Measurements from ENCODE around the gene AUH.
"Not testable (repeated sequence)": the region's sequence is repeated elsewhere in the genome, so short reads cannot be mapped to it uniquely, and the experiment has no call there.

The AUH gene

DNA sequence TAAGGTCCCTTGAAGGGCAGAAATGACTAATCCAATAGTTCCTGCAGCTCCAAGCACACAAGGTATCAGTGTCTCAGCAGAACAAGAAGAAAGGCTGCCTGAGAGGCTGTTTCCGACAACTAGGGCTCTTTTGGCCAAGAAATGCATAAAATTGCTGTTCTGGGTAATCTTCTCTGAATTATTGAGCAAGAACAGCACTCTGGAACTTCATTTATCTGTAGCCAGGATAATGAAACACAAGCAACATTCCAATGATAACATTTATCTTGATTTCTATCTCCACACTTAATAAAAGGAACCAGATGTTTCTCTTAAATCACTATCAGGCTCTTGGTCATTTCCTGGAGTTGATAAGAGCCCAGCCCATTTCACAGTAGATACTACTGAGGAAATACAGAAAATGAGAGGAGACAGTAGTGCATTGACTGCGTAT is 17.0 kb upstream of the AUH start:
- DNase-seq = peak; percentile 27

DNA sequence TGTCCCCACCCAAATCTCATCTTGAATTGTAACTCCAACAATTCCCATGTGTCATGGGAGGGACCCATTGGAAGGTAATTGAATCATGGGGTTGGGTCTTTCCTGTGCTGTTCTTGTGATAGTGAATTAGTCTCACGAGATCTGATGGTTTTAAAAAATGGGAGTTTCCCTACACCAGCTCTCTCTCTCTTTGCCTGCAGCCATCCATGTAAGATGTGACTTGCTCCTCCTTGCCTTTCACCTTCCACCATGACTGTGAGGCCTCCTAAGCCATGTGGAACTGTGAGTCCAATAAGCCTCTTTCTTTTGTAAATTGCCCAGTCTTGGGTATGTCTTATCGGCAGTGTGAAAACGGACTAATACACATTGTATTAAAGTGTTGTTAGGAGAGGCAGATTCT is 16.3 kb upstream of the AUH start:
- not testable (repeated sequence) for DNase-seq

DNA sequence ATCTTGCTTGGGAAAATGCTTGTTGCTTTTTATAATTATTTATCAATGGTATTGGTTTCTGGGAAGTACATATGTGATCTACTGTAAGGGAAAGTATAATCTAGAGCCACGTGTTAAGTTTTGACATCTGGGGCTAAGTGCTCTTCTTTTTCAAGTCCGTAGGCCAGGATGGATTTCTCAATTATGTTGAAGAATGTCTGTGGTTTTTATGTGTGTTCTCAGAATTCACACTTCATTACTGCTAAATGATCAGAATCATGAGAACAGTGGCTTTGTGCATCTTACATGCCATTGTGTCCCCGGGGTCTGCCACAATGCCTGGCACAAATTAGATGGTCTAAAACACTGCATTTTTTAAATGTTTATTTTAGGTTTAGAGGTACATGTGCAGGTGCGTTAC is 14.5 kb upstream of the AUH start:
- peak; percentile 58 for DNase-seq

DNA sequence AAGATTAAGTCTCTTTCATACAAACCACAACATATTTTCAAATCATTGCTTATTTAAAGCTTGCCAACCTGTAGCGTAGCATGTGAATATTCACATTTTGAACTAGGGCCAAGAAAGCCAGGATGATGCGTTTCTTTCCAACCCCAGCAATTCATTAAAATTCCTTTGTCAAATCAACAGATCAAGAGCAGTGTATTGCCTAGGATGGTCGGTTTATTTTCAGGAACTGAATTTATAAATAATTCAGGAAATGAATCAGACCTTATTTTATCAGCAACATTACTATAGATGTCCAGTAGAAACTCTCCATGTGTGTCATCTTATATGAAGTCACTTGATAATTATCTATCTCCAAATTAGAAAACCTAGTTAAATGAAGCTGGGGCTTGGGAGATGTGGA is 13.2 kb upstream of the AUH start:
- DNase-seq = peak; percentile 82

DNA sequence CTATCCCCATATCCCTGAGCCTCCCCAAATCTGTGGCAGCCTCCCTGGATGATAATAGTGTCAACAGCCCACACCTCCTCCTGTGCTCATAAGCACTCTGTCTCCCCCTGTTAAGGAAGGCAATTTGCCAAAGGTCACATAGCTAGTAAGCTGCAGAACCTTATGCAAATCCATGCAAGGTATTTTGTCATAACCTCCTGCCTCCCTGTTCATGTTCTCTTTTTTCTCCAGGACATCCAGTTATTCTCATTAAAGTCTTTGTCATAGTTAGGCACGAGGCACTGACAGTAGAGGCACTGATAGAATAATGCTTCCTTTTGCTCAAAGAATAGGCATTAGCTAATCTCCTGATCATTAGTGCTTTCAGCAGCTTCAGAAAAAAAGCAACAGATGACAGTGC is 10.2 kb upstream of the AUH start:
- no peak for DNase-seq

DNA sequence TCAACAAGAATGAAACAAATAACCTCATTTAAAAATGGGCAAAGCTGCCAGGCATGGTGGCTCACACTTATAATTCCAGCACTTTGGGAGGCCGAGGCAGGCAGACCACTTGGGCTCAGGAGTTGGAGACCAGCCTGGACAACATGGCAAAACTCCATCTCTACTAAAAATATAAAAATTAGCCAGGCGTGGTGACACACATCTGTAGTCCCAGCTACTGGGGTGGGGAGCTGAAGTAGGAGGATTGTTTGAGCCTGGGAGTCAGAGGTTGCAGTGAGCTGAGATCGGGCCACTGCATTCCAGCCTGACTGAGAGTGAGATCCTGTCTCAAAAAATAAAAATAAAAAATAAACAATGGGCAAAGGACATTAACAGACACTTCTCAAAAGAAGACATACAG is 8.3 kb upstream of the AUH start:
- not testable (repeated sequence) for DNase-seq

DNA sequence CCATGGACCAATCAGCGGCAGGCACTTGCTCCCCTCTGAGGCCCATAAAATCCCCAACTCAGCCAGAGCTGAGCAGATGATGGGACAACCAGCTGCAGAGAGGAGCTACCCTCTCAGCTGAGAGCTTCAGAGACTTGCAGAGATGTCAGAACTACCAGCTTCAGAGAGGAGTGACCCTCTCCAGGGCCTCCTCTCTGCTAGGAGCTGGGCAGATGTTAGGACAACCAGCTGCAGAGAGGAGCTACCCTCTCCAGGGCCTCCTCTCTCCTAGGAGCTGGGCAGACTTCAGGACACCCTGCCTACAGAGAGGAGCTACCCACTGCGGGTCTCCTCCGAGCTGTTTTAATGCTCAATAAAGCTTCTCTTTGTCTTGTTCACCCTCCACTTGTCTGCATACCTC is 3.0 kb upstream of the AUH start:
- no peak for DNase-seq

DNA sequence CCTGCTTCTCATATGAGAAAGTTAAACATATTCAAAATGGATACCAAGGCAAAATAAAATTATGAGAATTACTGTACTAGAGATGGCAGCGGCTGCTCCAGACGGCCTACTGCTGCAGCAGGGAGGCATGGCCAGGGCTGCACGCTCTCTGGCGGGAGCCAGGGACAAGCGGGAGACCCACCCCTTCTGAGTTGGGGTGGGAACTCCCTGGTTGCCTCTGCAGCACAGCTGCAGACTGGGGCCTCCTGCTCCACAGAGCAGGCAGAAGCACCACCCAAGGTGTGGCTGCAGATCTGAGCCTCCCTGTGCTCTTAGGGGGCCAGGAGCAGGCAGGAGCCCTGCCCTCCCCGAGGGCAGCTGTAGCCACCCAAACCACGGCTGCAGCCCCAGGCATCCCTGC is 2.3 kb upstream of the AUH start:
- DNase-seq = no peak

DNA sequence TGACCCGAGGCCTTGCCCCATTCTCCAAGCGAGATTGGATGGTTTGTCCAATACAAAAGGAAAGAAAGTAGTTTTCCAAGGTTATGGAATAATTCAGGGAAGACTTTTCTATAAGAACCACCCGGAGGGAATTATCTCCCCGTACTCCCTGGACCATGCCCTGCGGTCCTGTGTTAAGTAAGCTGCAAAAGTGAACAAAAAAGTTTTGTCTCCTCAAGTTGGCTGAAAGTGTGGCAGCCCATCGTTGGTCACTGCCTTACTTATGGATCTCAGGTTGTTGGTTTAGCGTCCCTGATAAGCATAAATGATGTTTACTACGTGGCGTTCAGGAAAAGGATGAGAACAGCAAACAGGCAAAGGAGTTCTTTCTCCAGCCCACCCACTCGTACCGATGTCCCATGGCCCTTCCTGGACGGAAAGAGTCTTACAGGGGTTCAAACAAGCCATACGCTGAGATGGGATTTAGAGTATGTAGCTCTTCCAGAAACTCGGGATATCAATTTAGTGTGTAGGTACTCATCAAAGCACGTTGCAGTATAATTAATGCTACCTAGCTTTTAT is 413 bp upstream of the AUH start:
- no peak for DNase-seq

DNA sequence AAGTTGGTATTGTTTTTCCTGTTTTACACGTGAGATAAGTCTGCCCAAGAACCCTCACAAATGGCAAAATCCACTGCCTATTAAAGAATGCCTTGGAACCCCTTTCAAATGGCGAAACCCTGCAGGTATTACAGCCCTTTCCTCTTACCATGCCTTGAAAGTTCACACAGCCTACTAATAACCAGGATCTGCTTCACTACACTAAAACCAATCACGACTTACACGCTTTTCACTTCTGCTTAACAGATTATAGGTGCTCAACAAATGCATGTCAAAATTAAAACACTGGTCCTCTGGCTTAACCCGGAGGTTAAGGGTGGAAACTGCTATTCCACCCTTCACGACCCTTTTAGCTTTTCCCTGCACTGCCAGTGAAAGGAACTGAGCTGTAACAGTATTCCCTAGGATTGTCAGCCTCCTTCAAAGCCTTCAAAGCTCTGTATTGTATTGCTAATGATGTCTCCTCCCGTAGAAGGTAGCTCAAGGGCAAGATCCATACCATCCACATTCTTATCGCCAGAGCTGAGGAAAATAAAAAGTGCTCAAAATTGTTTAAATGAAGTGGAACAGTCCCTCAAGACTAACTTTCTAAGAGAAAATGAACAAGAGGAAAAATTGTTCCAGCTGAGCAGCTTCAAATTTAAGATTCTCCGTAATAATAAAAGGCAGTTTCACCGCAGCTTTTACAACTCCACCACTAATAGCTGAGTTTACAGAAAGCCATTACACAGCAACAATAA is 997 bp downstream of the AUH start:
- no peak for DNase-seq

DNA sequence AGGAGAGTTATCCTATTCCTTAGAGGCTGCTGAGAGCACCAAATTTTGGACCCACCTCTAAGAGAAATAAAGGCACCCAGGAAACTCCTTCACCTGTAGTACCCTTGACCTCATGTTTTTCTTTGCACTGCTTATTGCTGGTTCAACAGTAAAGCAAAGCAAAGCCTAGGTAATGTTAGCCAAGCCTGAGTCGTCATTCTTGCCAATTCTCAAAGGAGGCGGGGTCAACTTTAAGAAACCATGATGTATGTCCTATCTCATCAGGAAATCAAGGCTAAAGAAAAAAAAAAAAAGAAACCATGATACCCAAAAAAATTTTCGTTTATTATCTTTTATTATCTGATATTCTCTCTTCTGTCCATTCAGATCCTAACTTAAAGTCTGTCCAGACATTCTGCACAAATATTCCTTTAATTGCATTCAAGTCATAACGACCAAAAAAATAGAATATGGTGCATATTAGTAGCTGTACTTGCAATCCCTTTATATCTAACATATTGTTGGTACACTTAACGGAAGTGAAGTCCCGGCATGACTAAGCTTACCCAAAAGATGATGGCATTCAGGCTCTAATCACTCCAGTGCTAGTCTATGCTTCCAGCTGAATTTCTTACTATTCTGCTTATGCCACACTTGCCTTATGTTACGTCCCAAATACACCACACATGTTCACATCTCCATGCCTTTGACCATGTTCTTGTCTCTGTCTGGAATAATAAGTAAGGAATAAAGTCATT is 1.8 kb downstream of the AUH start:
- no peak for DNase-seq

DNA sequence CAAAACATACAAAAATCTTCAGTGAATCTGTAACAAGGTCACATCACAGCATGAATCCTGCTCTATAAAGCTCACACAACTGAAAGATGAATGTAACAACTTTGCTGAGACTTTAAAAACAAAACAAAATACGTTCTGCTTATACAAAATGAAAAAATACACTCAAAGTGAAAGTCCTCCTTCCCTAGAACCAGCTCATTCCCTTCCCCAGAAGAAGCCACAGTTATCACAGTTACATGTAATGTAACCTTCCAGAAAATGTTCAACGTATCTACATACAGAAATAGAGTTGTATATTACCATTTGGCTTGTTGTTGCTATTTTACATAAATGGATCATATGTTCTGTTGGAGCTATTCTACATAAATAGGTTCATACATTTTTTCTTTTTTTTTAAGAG is 2.6 kb downstream of the AUH start:
- no peak for DNase-seq

DNA sequence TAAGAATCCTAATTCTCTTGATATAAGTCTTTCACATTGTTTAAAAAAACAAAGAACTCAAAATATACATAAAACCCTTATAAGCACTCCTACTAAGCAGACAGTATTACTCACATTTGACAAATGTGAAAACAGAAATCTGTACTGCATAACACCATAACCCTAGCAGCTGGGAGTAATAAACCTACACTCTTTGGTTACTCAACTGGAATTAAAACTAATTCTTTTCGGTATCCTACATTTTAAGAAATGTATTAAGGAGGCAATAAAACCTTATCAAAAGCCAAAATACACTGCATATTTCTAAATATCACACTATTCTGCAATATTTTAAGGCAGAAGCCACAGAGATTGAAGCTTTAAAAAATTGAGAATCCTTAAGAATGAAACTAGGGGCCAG is 6.8 kb downstream of the AUH start:
- DNase-seq = no peak

DNA sequence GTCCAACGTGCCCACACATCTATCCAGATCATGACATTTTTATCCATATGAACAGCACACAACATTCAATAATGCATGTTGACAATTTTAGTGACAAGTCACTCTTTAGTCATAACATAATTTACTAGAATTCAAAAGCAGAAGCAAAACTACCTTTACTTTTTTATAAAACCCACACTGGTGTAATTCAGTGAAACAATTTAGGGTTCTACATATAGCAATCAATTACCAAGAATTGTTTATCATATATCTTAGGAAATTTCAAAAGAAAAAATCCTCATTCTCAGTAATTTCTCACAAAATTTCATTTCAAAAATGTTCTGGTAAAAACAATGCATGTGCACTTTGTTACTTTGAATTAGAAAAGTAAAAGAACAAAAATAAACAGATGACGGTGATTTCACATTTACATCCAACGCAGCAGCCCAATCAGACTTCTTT is 12.6 kb downstream of the AUH start:
- DNase-seq = no peak

DNA sequence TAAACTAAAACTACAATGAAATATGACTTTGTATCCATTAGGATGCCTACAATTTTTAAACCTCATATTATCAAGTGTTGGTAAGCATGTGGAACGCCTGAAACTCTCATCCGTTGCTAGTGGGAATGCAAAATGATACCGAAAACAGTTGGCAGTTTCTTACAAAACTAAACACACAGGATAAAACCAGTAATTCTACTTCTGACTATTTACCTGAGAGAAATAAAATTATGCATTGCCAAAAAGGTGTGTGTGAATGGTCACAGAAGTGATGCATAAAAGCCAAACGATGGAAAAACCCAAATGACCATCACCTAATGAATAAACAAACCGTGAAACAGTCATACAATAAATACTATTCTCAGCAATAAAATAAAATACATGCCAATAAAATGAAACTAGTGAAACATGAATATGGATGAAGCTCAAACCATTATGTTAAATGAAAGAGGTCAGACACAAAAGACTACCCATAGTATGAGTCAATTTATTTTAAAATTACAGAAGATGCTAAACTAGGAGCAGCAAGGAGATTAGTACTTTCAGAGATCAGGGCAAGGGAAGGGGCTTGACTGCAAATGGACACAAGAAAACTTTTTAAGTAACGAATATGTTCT is 13.4 kb downstream of the AUH start:
- DNase-seq = no peak

DNA sequence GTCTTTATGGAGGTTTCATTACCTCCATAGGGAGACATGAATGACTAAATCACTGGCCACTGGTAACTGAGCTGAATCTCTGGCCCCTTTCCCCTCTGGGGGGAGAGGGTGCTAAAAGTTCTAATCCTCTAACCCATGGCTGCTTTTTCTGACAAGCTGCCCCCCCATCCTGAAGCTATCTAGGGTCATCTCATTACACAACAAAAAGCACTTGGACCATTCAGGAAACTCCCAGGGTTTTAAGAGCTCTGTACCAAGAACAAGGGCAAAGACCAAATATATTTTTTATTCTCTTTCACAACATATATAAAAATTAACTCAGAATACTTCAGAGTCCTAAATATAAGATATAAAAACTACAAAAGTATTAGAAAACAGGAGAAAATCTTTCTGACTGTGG is 14.3 kb downstream of the AUH start:
- DNase-seq = no peak

DNA sequence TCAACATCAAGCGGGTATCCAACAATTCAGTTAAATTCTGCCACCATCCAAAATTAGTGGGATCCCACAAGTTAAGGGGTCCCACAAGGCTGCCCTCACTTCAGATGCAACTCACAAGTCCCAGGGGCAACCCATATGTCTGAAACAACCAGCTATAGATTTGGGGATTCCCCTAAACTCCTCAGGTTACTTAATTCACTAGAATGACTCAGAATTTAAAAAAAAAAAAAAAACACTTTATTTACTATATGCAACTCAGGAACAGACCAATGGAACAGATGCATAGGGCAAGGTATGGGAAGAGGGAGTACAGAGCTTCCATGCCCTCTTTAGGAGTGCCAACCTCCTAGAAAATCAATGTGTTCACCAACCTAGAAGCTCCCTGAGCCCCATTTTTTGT is 15.1 kb downstream of the AUH start:
- no peak for DNase-seq

DNA sequence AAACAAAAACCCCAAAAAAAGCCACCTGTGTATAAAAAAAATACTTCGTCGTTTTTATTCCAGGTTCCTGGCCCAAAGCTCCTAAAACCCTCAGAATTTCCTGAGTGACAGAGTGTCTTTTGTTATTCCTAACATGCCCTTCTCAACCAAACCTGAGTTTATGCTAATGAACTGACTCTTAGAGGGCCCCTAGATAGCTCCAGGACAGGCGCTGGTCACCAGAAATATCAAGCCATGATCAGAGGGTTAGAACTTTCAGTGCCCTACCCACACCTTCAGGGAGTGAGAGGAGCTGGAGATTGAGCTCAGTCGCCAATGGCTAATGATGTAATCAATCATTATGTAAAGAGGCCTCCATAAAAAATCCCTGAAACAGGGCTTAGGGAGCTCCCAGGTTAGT is 15.7 kb downstream of the AUH start:
- DNase-seq = no peak

DNA sequence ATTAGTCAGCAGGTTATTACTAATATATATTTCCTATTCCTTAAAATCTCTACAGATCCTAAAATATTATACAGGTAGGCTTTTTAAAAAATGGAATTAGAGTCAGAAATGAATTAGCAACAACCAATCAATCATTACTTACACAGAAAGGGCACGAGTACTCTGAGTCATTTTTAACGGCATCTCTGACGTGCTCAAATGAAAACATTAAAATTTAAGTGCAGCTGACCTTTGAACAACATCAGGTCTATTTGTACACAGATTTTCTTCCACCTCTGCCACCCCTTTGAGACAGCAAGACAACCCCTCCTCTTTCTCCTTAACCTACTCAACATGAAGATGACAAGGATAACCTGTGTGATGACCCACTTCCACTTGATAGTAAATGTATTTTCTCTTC is 19.1 kb downstream of the AUH start:
- no peak for DNase-seq

DNA sequence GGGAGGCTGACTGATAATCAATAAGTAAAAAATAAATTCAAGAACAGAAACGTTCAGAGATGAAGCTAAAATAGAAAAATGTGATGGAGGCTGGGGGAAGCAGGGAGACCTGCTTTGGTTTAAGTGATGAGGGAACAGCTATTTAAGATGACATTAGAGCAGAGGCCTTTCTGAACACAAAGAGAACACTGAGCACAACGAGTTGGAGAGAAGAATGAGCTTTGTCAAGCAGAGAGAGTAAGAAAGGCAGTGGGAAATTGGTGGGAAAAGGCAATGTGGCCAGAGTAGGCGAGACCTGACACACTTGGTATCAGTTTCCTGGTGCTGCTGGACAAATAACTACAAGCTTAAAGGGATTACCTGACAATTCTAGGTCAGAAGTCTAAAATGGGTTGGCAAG is 20.0 kb downstream of the AUH start:
- DNase-seq = no peak

DNA sequence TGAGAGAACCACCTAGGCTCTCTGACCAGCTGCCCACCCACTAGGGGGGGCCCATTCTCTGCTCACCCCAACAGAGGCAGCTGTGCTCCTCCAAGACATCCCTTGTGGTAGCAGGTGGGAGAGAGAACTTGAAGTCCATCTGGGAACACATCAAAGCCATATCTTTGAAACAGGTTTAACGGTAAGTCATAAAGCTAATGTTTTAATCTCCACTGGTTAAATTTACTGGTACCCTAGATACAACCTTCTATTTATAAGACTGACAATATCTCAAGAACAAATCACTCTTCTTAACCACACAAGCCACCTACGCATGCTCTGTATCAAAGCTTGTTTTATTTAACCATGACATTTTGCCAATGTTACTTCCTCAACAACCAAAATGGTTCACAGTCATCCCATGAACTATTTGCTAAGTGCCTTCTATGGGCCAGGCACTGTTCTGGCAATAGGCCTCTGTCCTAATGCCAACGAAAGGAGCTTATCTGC is 20.4 kb downstream of the AUH start:
- no peak for DNase-seq

DNA sequence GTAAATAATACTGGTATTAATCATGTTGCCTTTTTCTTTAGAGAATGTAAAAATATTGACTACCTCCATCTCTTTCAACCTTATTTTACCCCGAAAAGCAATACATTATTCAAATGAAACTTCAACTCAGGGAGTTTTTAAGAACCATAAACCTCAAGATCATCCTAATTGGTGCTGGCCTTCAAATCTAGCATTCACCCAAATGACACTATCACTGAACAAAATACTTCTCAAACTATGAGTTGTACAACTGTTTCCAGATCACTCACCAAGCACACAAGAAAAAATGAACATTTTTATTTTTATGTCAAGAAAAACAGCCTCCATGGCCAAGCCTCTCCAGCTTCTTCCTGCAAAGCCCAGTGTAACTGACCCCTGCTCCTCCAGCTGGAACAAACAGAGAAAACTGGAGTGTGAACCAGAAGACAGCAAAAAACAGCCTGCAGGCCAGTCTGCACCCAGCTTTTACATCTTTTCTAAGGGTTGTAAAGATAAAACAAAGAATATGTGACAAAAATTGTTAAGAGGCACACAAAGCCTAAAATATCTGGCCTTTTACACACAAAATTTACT is 21.2 kb downstream of the AUH start:
- no peak for DNase-seq

DNA sequence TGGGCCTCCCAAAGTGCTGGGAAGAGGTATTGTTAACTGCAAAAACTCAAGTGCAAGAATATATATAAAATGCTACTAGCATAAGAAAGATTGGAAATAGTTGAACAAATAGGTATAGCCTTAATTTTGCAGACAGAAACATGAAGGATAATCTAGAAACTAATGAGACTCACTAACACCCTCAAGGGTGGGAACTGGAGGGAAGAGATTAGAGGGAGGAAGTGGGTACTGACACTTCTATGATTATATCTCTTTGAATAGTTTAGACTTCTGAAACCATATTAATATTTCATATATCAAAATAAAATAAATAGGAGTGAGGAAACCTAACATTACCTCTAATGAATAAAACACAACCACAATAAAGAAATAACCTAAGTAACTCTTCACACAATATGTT is 23.0 kb downstream of the AUH start:
- no peak for DNase-seq
